HCT116 (cell line): ENCODE data around the gene CEMIP2.

ENCODE experiments used
- CEBPB ChIP-seq: IDR thresholded peaks from 2 replicates; pipeline ENCODE4 v1.6.1; 2012; ENCODE audit warnings: low read depth
- CTCF ChIP-seq, 3 experiments: fragments of 200-600 bp in 1 of 3; sonication (generic) in 1 of 3; IDR thresholded peaks in 2 of 3; conservative IDR thresholded peaks in 1 of 3; 2 replicates each; pipeline ENCODE4 v1.5.1; 2012 to 2017; ENCODE audit warnings: low read depth in 2 of 3, low read length in 2 of 3, antibody characterized with exemption in 1 of 3, borderline replicate concordance in 1 of 3, control low read depth in 1 of 3, mild to moderate bottlenecking in 1 of 3, mixed read lengths in 1 of 3, mixed run types in 1 of 3, moderate library complexity in 1 of 3; ENCODE audit not compliant: insufficient read depth in 1 of 3
- EGR1 ChIP-seq: IDR thresholded peaks from 2 replicates; pipeline ENCODE4 v1.6.1; 2012; ENCODE audit warnings: low read depth
- ELF1 ChIP-seq: IDR thresholded peaks from 2 replicates; pipeline ENCODE4 v1.6.1; 2012; ENCODE audit warnings: low read depth, borderline replicate concordance
- EZH2 ChIP-seq: fragments of 200-600 bp; sonication (generic); IDR thresholded peaks from 2 replicates; pipeline ENCODE4 v1.6.1; 2017; ENCODE audit warnings: antibody characterized with exemption, mixed run types
- POLR2A ChIP-seq: IDR thresholded peaks from 2 replicates; pipeline ENCODE4 v1.7.0; 2011; ENCODE audit warnings: borderline replicate concordance; ENCODE audit not compliant: insufficient read depth, insufficient read length; ENCODE audit errors: extremely low read depth
- POLR2AphosphoS5 ChIP-seq: IDR thresholded peaks from 2 replicates; pipeline ENCODE4 v1.6.1; 2011; ENCODE audit warnings: mild to moderate bottlenecking, low read depth, low read length, moderate library complexity
- RAD21 ChIP-seq: IDR thresholded peaks from 2 replicates; pipeline ENCODE4 v1.6.1; 2012; ENCODE audit warnings: low read depth, mild to moderate bottlenecking
- SIN3A ChIP-seq: IDR thresholded peaks from 2 replicates; pipeline ENCODE4 v1.6.1; 2012; ENCODE audit warnings: low read depth
- YY1 ChIP-seq: IDR thresholded peaks from 2 replicates; pipeline ENCODE4 v1.6.1; 2011; ENCODE audit warnings: low read length, low read depth, moderate library complexity, mild to moderate bottlenecking; ENCODE audit not compliant: insufficient replicate concordance; ENCODE audit errors: extremely low read depth
- ZNF274 ChIP-seq: fragments of 200-500 bp; sonication (Bioruptor generic); IDR thresholded peaks from 2 replicates; pipeline ENCODE4 v1.6.1; 2014; ENCODE audit warnings: mild to moderate bottlenecking, low read depth, low read length, inconsistent platforms
- TF ChIP-seq, protein P1 (sequence below): IDR thresholded peaks from 2 replicates; pipeline ENCODE4 v1.6.1; 2012; ENCODE audit warnings: low read depth

DNA sequence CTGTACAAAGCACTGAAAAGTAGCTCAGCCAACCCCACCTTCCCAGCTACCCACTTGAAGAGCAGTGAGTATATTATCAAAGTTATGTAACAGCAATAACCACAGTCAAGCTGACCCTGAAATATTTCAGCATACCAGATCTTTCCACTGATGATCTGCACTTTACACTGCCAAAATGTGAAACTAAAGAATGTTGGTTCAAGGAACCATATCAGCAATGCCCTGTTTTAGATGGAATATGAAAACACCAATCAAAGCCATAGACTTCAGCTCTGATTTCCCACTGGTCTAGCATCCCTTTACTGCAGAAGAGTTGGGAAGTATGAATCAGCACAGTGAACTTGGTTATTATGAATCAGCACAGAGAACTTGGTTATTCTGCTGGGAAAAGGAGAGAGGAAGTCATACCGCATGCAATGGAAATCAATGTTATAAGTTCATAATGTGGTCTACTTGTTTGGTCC is 20.0 kb downstream of the CEMIP2 start:
- TF ChIP-seq POLR2AphosphoS5 (no peak), YY1 (no peak), CTCF (IDR thresholded peaks at IDR 0.05 in 2 of 3, conservative IDR thresholded peaks at IDR 0.05 in 1 of 3; ENCODE audit: borderline replicate concordance in 1 of 3, insufficient read depth in 1 of 3, low read depth in 2 of 3, low read length in 2 of 3) (no peak), ELF1 (no peak), EZH2 (no peak), CEBPB (no peak), RAD21 (no peak), SIN3A (no peak), ZNF274 (no peak), POLR2A (no peak), EGR1 (no peak)
- TF ChIP-seq, protein P1, sequence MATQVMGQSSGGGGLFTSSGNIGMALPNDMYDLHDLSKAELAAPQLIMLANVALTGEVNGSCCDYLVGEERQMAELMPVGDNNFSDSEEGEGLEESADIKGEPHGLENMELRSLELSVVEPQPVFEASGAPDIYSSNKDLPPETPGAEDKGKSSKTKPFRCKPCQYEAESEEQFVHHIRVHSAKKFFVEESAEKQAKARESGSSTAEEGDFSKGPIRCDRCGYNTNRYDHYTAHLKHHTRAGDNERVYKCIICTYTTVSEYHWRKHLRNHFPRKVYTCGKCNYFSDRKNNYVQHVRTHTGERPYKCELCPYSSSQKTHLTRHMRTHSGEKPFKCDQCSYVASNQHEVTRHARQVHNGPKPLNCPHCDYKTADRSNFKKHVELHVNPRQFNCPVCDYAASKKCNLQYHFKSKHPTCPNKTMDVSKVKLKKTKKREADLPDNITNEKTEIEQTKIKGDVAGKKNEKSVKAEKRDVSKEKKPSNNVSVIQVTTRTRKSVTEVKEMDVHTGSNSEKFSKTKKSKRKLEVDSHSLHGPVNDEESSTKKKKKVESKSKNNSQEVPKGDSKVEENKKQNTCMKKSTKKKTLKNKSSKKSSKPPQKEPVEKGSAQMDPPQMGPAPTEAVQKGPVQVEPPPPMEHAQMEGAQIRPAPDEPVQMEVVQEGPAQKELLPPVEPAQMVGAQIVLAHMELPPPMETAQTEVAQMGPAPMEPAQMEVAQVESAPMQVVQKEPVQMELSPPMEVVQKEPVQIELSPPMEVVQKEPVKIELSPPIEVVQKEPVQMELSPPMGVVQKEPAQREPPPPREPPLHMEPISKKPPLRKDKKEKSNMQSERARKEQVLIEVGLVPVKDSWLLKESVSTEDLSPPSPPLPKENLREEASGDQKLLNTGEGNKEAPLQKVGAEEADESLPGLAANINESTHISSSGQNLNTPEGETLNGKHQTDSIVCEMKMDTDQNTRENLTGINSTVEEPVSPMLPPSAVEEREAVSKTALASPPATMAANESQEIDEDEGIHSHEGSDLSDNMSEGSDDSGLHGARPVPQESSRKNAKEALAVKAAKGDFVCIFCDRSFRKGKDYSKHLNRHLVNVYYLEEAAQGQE: no peak
